ENCODE results near the gene VAMP5. TPM values are rescaled to one million over a fixed set of nuclear protein-coding genes. Genes with fewer than 3 reads are reported as not detected.
"Not testable (repeated sequence)": the region's sequence is repeated elsewhere in the genome, so short reads cannot be mapped to it uniquely, and the experiment has no call there.

The VAMP5 gene
- total RNA-seq, 1 donor from 2014 or later = 33.1 TPM

- Mint-ChIP-seq H3K36me3 (ENCODE audit: low read depth) (peaks cover 27% of the 10 kb centered on the region), H3K27ac (peak within 1 kb of the TSS; percentile 90), H3K4me3 (peak within 1 kb of the TSS; percentile 94), H3K27me3 (no peaks in the 10 kb centered on the region), H3K9me3 (no peaks in the 10 kb centered on the region), H3K4me1 (peaks cover 20% of the 10 kb centered on the region)
- intact Hi-C loops (cut with micrococcal nuclease) = loop anchor here (1.0 to 2.0 kb wide), 4 partner anchors 8 to 34 kb away; partner anchors contain the start of gene GGCX
- peak; percentile 98 for DNase-seq
Measured at GRCh38 chr2:85595301-85596025, 11.2 kb downstream of the VAMP5 start, which contains the start of gene RNF181. TSS of gene RNF181 (plus strand) at chr2:85595745. CDS start at chr2:85595764, 19 bp downstream.

- peak overlapping the region; percentile 94 for H3K4me3 Mint-ChIP-seq
- H3K9me3 Mint-ChIP-seq = no peaks in the 10 kb centered on the region
- no peak for DNase-seq
- no peaks in the 10 kb centered on the region for H3K27me3 Mint-ChIP-seq
- peak overlapping the region; percentile 90 for H3K27ac Mint-ChIP-seq
- H3K4me1 Mint-ChIP-seq = peaks cover 20% of the 10 kb centered on the region
- H3K36me3 Mint-ChIP-seq (ENCODE audit: low read depth) = peaks cover 27% of the 10 kb centered on the region
- intact Hi-C loops (cut with micrococcal nuclease) = no loop called here
Measured at GRCh38 chr2:85596026-85596333, 11.7 kb downstream of the VAMP5 start.

- no peaks in the 10 kb centered on the region for H3K9me3 Mint-ChIP-seq
- no peaks in the 10 kb centered on the region for H3K27me3 Mint-ChIP-seq
- intact Hi-C loops (cut with micrococcal nuclease) = no loop called here
- peaks cover 24% of the 10 kb centered on the region for H3K36me3 Mint-ChIP-seq (ENCODE audit: low read depth)
- peaks cover 22% of the 10 kb centered on the region for H3K4me1 Mint-ChIP-seq
- no peak for DNase-seq
- peak overlapping the region; percentile 94 for H3K4me3 Mint-ChIP-seq
- peak overlapping the region; percentile 90 for H3K27ac Mint-ChIP-seq
Measured at GRCh38 chr2:85596486-85597143, 12.4 kb downstream of the VAMP5 start.

- peaks cover 24% of the 10 kb centered on the region for H3K4me1 Mint-ChIP-seq
- H3K4me3 Mint-ChIP-seq = peak overlapping the region; percentile 94
- no peaks in the 10 kb centered on the region for H3K27me3 Mint-ChIP-seq
- intact Hi-C loops (cut with micrococcal nuclease) = no loop called here
- no peak overlapping the region for H3K27ac Mint-ChIP-seq
- H3K9me3 Mint-ChIP-seq = no peaks in the 10 kb centered on the region
- peaks cover 23% of the 10 kb centered on the region for H3K36me3 Mint-ChIP-seq (ENCODE audit: low read depth)
- no peak for DNase-seq
Measured at GRCh38 chr2:85597241-85597640, 13.0 kb downstream of the VAMP5 start.

- intact Hi-C loops (cut with micrococcal nuclease) = no loop called here
- DNase-seq = no peak
- no peak overlapping the region for H3K4me3 Mint-ChIP-seq
- H3K9me3 Mint-ChIP-seq = no peaks in the 10 kb centered on the region
- peaks cover 1% of the 10 kb centered on the region for H3K27me3 Mint-ChIP-seq
- H3K4me1 Mint-ChIP-seq = peaks cover 27% of the 10 kb centered on the region
- H3K36me3 Mint-ChIP-seq (ENCODE audit: low read depth) = peaks cover 25% of the 10 kb centered on the region
- no peak overlapping the region for H3K27ac Mint-ChIP-seq
Measured at GRCh38 chr2:85598594-85599340, 14.5 kb downstream of the VAMP5 start.

- H3K4me1 Mint-ChIP-seq = peaks cover 22% of the 10 kb centered on the region
Measured at GRCh38 chr2:85599468-85600234, 15.4 kb downstream of the VAMP5 start.

GRCh38 chr2:85600235-85600575 is 16.0 kb downstream of the VAMP5 start:
- H3K9me3 Mint-ChIP-seq = no peaks in the 10 kb centered on the region
- no peak for DNase-seq
- H3K4me1 Mint-ChIP-seq = peaks cover 22% of the 10 kb centered on the region
- intact Hi-C loops (cut with micrococcal nuclease) = no loop called here
- H3K27ac Mint-ChIP-seq = no peak overlapping the region
- peaks cover 1% of the 10 kb centered on the region for H3K27me3 Mint-ChIP-seq
- H3K4me3 Mint-ChIP-seq = no peak overlapping the region
- H3K36me3 Mint-ChIP-seq (ENCODE audit: low read depth) = peaks cover 27% of the 10 kb centered on the region

More at GRCh38 chr2:85599468-85600234, 15.4 kb downstream of the VAMP5 start:
- Mint-ChIP-seq H3K27me3 (peaks cover 1% of the 10 kb centered on the region), H3K36me3 (ENCODE audit: low read depth) (peaks cover 27% of the 10 kb centered on the region), H3K27ac (no peak overlapping the region), H3K4me3 (no peak overlapping the region), H3K9me3 (no peaks in the 10 kb centered on the region)
- DNase-seq = no peak
- intact Hi-C loops (cut with micrococcal nuclease) = no loop called here

GRCh38 chr2:85600951-85601770 is 16.9 kb downstream of the VAMP5 start:
- Mint-ChIP-seq H3K27ac (peak overlapping the region; percentile 69), H3K9me3 (no peaks in the 10 kb centered on the region), H3K27me3 (peaks cover 1% of the 10 kb centered on the region), H3K36me3 (ENCODE audit: low read depth) (peaks cover 23% of the 10 kb centered on the region), H3K4me3 (peak overlapping the region; percentile 86), H3K4me1 (peaks cover 23% of the 10 kb centered on the region)
- no peak for DNase-seq
- intact Hi-C loops (cut with micrococcal nuclease) = no loop called here

GRCh38 chr2:85601771-85602475 is 17.7 kb downstream of the VAMP5 start:
- intact Hi-C loops (cut with micrococcal nuclease) = loop anchor here (1.0 kb wide), 2 partner anchors 10 to 14 kb away; partner anchors contain the start of genes C2orf68 and USP39
- Mint-ChIP-seq H3K27ac (peak overlapping the region; percentile 69), H3K27me3 (peaks cover 1% of the 10 kb centered on the region), H3K4me1 (peaks cover 18% of the 10 kb centered on the region), H3K4me3 (peak overlapping the region; percentile 86), H3K36me3 (ENCODE audit: low read depth) (peaks cover 20% of the 10 kb centered on the region), H3K9me3 (no peaks in the 10 kb centered on the region)
- no peak for DNase-seq

GRCh38 chr2:85602476-85603234 is 18.4 kb downstream of the VAMP5 start, which contains the start of gene TMEM150A:
TSS of gene TMEM150A (minus strand) at chr2:85602698. CDS start at chr2:85601948, 750 bp downstream.
- intact Hi-C loops (cut with micrococcal nuclease) = loop anchor here (1.0 kb wide), 3 partner anchors 7 to 14 kb away; partner anchors contain the start of genes C2orf68, RNF181 and USP39
- DNase-seq = peak; percentile 95
- peaks cover 15% of the 10 kb centered on the region for H3K4me1 Mint-ChIP-seq
- peaks cover 17% of the 10 kb centered on the region for H3K36me3 Mint-ChIP-seq (ENCODE audit: low read depth)
- H3K27me3 Mint-ChIP-seq = peaks cover 1% of the 10 kb centered on the region
- H3K4me3 Mint-ChIP-seq = peak within 1 kb of the TSS; percentile 96
- H3K9me3 Mint-ChIP-seq = no peaks in the 10 kb centered on the region
- H3K27ac Mint-ChIP-seq = peak within 1 kb of the TSS; percentile 70

- peak overlapping the region; percentile 49 for H3K4me3 Mint-ChIP-seq
- DNase-seq; H3K27ac Mint-ChIP-seq; intact Hi-C loops (cut with micrococcal nuclease); H3K9me3 Mint-ChIP-seq; H3K27me3 Mint-ChIP-seq: not testable (repeated sequence)
- H3K4me1 Mint-ChIP-seq = peaks cover 19% of the 10 kb centered on the region
- H3K36me3 Mint-ChIP-seq (ENCODE audit: low read depth) = peaks cover 24% of the 10 kb centered on the region
Measured at GRCh38 chr2:85604133-85604444, 19.9 kb downstream of the VAMP5 start.

All from activated CD4-positive, alpha-beta T cell treated with anti-CD3 and anti-CD28 coated beads, Interleukin-2, amount 10 ng/mL, durations not matched to agents 24 days and 14 days (primary cell).